ENCODE measurements around the gene SLC22A23. TPM values are rescaled to one million over a fixed set of nuclear protein-coding genes. Genes with fewer than 3 reads are reported as not detected.

The SLC22A23 gene
- total RNA-seq, 2 experiments from 2014 or later = 0.75 to 0.83 TPM

DNA sequence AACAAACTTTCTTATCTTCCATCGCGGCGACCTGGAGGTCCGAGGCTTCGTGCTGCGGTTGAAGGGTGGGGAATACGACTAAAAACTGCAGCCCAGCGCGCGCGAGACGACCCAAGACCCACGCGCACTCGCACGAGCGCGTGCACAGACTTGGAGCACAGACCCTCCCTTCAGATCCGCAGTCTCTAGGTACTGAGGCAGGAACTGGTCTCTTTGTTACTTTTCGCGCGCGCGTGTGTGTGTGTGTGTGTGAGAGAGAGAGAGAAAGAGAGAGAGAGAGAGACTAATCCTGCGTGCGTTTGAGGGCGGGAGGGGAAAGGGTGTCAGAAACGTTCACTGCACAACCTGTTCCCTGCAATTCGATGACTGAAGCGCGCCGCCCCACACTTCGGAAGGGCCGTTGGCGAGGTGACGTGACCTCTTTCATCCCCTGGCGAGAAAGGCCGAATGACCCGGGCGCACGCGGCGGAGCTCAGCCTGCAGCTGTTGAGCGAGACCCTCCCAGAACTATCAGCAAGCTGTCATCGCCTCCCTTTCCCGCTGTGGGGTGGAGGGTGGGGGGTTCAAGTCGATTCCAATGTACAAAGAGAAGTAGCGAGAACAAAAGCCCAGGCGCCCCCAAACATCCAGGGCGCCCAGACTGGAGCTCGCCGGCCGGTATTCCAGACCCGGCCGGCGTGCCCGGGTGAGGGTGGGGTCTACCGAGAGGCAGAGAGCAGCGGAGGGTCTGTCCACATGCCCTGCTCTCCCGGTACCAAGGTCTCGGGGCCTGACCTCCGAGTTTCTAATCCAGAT is 227.9 kb downstream of the SLC22A23 start:
- Mint-ChIP-seq H3K9me3 (no peaks in the 10 kb centered on the region), H3K4me3 (peak overlapping the region; percentile 71), H3K4me1 (peaks cover 45% of the 10 kb centered on the region), H3K27me3 (peaks cover 83% of the 10 kb centered on the region), H3K27ac (no peak overlapping the region), H3K36me3 (ENCODE audit: low read depth) (no peaks in the 10 kb centered on the region)
- DNase-seq = peak; percentile 41
- ChIA-PET CTCF (interaction anchor here (0.9 to 3.3 kb wide), 4 partner anchors 20 to 110 kb away, joined by 3 to 17 read pairs (median 4); partner anchors contain the start of genes BPHL and TUBB2A), POLR2A (interaction anchor here (0.5 to 1.4 kb wide), 2 partner anchors 31 to 142 kb away, joined by 3 to 7 read pairs; partner anchors contain the start of gene PSMG4)

DNA sequence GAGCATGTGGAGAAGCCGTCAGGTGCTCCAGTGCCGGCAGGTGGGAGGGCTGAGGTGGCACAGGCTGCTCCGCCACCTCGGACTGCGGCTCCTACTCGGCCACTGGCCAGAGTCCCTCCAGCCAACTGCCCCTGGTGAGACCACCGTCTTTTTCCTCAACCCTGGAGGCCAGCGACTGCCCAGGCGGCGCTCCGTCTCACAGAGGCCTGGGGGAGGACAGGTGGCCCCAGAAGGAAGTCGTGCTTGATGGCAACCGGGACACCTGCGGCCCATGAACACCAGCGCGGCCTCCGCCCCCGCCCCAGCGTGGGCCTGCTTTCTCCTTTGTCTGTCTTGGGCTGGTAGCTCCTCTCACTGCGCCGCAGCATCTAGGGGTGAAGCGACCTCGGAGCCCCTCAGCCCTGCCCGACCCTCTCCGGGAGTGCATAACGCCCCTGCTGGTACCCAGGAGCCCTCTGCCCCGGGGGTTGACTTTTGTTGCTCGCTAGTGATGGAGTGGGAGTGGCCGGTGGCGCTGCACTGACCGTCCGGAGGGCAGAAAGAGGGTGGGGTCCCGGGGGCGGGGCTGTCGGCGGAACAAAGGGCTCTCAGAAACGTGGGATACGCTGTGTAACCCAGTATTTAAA is 228.7 kb downstream of the SLC22A23 start:
- ChIA-PET CTCF (interaction anchor here (1.8 kb wide), 1 partner anchor 71 kb away, joined by 5 read pairs; the partner anchor contains the start of gene TUBB2A), POLR2A (no interaction called here)
- Mint-ChIP-seq H3K36me3 (ENCODE audit: low read depth) (no peaks in the 10 kb centered on the region), H3K4me3 (no peak overlapping the region), H3K4me1 (peaks cover 45% of the 10 kb centered on the region), H3K27ac (no peak overlapping the region), H3K9me3 (no peaks in the 10 kb centered on the region), H3K27me3 (peaks cover 81% of the 10 kb centered on the region)
- no peak for DNase-seq

DNA sequence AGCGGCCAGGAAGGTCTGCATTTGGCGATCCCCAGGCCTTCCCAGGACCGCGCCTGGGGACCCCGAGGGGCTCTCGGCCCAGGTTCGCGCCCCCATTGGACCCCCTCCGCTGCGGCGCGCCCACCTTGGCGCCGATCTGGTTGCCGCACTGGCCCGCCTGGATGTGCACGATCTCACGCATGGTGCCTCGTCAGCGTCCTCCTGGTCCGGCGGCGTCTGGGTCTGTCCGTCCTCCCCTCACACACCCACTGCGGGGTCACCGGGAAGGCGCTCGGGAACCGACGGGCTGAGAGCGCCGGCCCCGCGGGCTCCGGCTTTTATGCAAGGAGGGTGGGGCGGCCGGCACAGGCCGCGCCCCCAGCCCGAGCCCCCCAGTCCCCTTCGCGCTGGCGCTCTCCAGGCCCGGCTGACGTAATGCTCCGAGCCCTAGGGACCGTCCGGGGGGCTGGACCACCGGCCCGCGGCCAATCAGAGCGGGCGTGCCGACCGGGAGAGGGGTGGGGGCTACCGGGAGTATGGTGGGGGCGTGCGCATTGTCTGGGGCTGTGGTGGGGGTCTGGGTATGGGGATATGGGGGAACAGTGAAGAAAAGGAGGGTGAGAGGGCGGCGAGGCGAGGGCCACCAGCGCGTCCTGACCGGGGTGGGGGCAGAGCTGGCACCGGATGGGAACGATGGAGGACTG is 229.3 kb downstream of the SLC22A23 start, which contains the start of gene TUBB2B:
Gene TUBB2B, minus strand, starts transcription at position 291 of the 683 bp plus-strand sequence. Its CDS starts 110 bp downstream, at position 181.
- Mint-ChIP-seq H3K27me3 (peaks cover 76% of the 10 kb centered on the region), H3K4me3 (peak within 1 kb of the TSS; percentile 50), H3K36me3 (ENCODE audit: low read depth) (no peaks in the 10 kb centered on the region), H3K4me1 (peaks cover 45% of the 10 kb centered on the region), H3K27ac (no peak within 1 kb of the TSS), H3K9me3 (no peaks in the 10 kb centered on the region)
- ChIA-PET POLR2A (no interaction called here), CTCF (interaction anchor here (1.2 to 1.8 kb wide), 2 partner anchors 24 to 70 kb away, joined by 5 to 7 read pairs; partner anchors contain the start of gene TUBB2A)
- DNase-seq = no peak

DNA sequence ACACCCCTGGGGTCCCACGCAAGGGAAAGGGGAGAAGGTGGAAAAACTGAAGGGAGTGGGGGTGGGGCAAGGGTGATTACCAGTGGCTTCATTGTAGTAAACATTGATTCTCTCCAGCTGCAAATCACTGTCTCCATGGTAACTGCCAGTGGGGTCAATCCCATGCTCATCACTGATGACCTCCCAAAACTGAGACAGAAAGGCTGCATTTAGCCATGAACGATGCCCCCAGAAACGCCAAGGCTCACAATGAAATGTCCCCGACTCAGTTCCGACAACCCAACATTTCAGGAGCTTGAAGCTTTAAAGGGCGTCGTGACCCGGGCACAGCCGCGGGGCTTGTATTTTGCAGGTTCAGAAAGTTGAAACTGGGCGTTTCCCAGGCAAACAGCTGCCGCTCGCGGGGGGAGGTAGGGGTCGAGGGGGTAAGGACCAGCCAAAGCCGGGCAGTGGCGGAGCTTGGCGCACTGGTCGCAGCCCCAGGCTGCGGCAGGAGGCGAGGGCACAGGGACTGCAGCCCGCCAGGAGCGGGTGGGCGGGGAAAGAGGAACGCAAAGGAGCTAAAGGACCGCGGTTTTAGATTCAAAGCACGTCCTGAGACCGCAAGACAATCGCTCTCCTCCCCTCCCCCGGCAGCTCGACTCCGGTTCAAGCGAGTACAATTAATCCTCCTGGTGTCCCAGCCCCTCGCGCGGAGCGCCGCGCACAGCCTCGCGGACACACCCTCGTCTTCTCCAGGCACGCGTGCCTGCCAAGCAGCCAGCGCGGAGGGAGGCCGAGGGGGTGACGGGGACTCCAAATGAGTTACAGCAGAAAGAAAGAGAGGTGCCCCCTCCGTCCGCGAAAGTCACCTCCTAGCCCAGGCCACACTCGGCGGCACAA is 230.1 kb downstream of the SLC22A23 start:
- Mint-ChIP-seq H3K36me3 (ENCODE audit: low read depth) (no peaks in the 10 kb centered on the region), H3K27me3 (peaks cover 71% of the 10 kb centered on the region), H3K27ac (no peak overlapping the region), H3K4me1 (peaks cover 43% of the 10 kb centered on the region), H3K4me3 (peak overlapping the region; percentile 50), H3K9me3 (peaks cover 5% of the 10 kb centered on the region)
- ChIA-PET CTCF (interaction anchor here (1.2 to 1.8 kb wide), 2 partner anchors 25 to 70 kb away, joined by 5 to 7 read pairs; partner anchors contain the start of gene TUBB2A), POLR2A (no interaction called here)
- DNase-seq = no peak

DNA sequence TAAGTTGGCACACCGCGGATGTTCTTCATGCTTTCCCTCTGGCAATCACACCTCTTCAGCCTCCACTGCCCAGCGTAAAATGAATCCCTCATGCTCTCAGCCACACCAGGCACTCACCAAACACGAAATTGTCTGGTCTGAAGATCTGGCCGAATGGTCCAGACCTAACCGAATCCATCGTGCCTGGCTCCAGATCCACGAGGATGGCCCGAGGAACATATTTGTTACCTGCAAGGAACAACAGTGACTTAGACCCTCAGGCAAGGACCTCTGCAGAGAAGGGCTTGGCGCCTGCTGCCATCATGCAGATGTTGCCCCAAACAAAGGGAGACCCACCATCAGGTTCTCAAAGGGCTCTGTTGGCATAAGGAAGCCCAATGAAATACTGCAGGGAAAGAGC is 230.8 kb downstream of the SLC22A23 start:
- Mint-ChIP-seq H3K27ac (no peak overlapping the region), H3K27me3 (peaks cover 67% of the 10 kb centered on the region), H3K4me3 (no peak overlapping the region), H3K9me3 (peaks cover 6% of the 10 kb centered on the region), H3K36me3 (ENCODE audit: low read depth) (no peaks in the 10 kb centered on the region), H3K4me1 (peaks cover 38% of the 10 kb centered on the region)
- no peak for DNase-seq
- ChIA-PET CTCF (interaction anchor here (1.2 kb wide), 1 partner anchor 25 kb away, joined by 7 read pairs; no protein-coding TSS in a partner anchor), POLR2A (no interaction called here)

DNA sequence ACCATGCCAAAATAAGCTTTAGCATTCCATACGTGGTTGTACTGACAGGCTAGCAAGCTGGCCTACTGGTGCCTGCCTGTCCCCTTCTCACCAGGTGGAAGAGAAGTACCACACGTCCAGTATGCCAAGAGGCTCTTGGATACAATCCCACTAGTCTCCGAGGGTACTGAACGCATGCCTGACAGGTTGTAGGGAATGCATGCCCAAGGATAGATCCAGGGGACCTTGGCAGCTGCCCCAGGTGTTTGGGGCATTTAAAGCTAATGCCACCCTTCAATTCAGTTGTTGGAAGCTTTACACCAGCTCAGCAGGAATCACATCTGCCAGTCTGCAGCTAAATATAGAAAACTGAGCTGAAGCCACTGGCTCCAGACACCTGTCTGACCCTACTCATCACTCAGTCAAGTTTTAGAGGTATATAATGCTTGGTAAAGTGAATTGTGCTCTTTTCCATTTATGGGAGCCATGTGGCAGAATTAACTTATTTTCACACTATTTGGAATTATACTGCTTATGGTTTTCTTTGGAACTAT is 234.3 kb downstream of the SLC22A23 start:
- ChIA-PET CTCF (interaction anchor here (0.6 to 0.7 kb wide), 3 partner anchors 31 to 807 kb away, joined by 3 read pairs; partner anchors contain the start of gene TUBB2A), POLR2A (interaction anchor here (1.4 kb wide), 1 partner anchor 13 kb away, joined by 3 read pairs; no protein-coding TSS in a partner anchor)
- Mint-ChIP-seq H3K36me3 (ENCODE audit: low read depth) (no peaks in the 10 kb centered on the region), H3K27ac (no peak overlapping the region), H3K4me1 (peaks cover 8% of the 10 kb centered on the region), H3K27me3 (peaks cover 58% of the 10 kb centered on the region), H3K9me3 (peaks cover 6% of the 10 kb centered on the region), H3K4me3 (no peak overlapping the region)
- DNase-seq = no peak

DNA sequence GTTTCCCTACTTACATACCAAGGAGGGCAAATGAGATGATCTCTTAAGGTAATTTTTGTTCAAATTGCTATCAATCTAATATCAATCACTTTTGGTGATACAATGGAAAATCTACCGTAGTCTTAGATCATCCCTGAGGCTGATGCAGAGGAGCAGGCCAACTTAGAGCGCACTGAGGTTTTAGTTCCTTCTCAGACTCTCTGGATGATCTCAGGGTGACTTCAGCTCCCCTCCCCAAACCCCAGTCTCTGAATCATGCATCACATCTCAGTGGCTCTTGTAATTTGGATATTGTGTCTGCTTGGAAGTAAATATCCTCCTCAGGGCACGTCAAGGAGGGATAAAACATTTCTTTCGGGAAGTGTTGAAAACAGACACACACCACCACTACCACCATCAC is 235.3 kb downstream of the SLC22A23 start:
- peaks cover 51% of the 10 kb centered on the region for H3K27me3 Mint-ChIP-seq
- CTCF ChIA-PET = interaction anchor here (1.6 kb wide), 1 partner anchor 30 kb away, joined by 4 read pairs; no protein-coding TSS in a partner anchor

DNA sequence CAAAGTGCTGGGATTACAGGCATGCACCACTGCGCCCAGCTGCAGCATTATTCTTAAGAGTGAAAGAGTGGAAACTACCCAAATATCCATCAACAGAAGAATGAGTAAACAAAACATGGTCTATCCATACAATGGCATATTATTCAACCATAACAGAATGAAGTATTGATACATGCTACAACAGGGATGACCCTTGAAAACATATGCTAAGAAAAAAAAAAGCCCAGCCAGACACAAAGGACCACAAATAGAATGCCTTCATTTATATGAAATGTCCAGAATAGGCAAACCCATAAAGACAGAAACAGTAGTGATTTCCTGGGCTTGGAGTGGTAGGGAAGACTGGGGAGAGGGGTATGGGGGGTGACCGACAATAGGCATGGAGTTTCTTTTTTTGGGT is 236.5 kb downstream of the SLC22A23 start:
- H3K36me3 Mint-ChIP-seq (ENCODE audit: low read depth) = no peaks in the 10 kb centered on the region
- DNase-seq = no peak
- H3K9me3 Mint-ChIP-seq = peaks cover 6% of the 10 kb centered on the region
- no peak overlapping the region for H3K27ac Mint-ChIP-seq
- ChIA-PET CTCF (interaction anchor here (1.6 kb wide), 1 partner anchor 31 kb away, joined by 4 read pairs; no protein-coding TSS in a partner anchor), POLR2A (no interaction called here)
- no peaks in the 10 kb centered on the region for H3K4me1 Mint-ChIP-seq
- H3K27me3 Mint-ChIP-seq = peaks cover 46% of the 10 kb centered on the region
- no peak overlapping the region for H3K4me3 Mint-ChIP-seq

More for the DNA sequence above, 235.3 kb downstream of the SLC22A23 start:
- DNase-seq = no peak
- Mint-ChIP-seq H3K4me3 (no peak overlapping the region), H3K9me3 (peaks cover 6% of the 10 kb centered on the region), H3K27ac (no peak overlapping the region), H3K36me3 (ENCODE audit: low read depth) (no peaks in the 10 kb centered on the region), H3K4me1 (peaks cover 3% of the 10 kb centered on the region)
- POLR2A ChIA-PET = no interaction called here

Other genes starting within 250 kb of the SLC22A23 start
- not detected for gene TUBB2B, start 229.4 kb downstream of the SLC22A23 start, total RNA-seq
- gene PSMG4, start 198.1 kb downstream of the SLC22A23 start, total RNA-seq = 10 to 100 TPM; 19.8 to 21.4 TPM